Natural killer cell (primary cell): ENCODE data around the gene IREB2. TPM values are rescaled to one million over a fixed set of nuclear protein-coding genes. Genes with fewer than 3 reads are reported as not detected.
"Not testable (repeated sequence)": the region's sequence is repeated elsewhere in the genome, so short reads cannot be mapped to it uniquely, and the experiment has no call there.

Experiments
- ATAC-seq, 3 donors: fragments of 150-1000 bp in 2 of 3; fragments of 200-7000 bp in 1 of 3; cut with Tn5 transposase; 1 replicate in 1 of 3; 2 replicates in 2 of 3; pipeline ENCODE4 v1.10.0; 2021; ENCODE audit warnings: mild to moderate bottlenecking in 2 of 3, moderate library complexity in 2 of 3
- DNase-seq, 2 donors: peaks; one replicate each; pipeline versions ENCODE4 v3.0.0 to v3.0.0-alpha.2; 2013 to 2021; ENCODE audit warnings: mixed read lengths in 1 of 2
- H3K27ac ChIP-seq: one replicate; pipeline ENCODE4 v1.5.1; 2013; ENCODE audit warnings: mild to moderate bottlenecking, low read length
- H3K27me3 ChIP-seq: one replicate; pipeline ENCODE4 v1.6.1; 2013; ENCODE audit warnings: low read length; ENCODE audit not compliant: control insufficient read depth, insufficient read depth
- H3K36me3 ChIP-seq: one replicate; pipeline ENCODE4 v1.6.1; 2013; ENCODE audit warnings: low read length; ENCODE audit not compliant: control insufficient read depth, insufficient read depth
- H3K4me1 ChIP-seq: one replicate; pipeline ENCODE4 v1.6.1; 2013; ENCODE audit warnings: low read length; ENCODE audit not compliant: control insufficient read depth, insufficient read depth
- H3K4me3 ChIP-seq: one replicate; pipeline ENCODE4 v1.5.1; 2013; ENCODE audit warnings: low read length
- H3K9me3 ChIP-seq: one replicate; pipeline ENCODE4 v1.6.1; 2013; ENCODE audit warnings: low read length; ENCODE audit not compliant: control insufficient read depth, insufficient read depth
- H3K27ac Mint-ChIP-seq, 2 donors: one replicate each; pipeline ENCODE4 v1.8.0; 2022; ENCODE audit warnings: mild to moderate bottlenecking in 2 of 2, mixed read lengths in 2 of 2, moderate library complexity in 1 of 2
- H3K27me3 Mint-ChIP-seq, 2 donors: one replicate each; pipeline ENCODE4 v1.8.0; 2022; ENCODE audit warnings: low read depth in 2 of 2, mixed read lengths in 2 of 2
- H3K36me3 Mint-ChIP-seq: one replicate; pipeline ENCODE4 v1.8.0; 2022; ENCODE audit warnings: mixed read lengths
- H3K4me1 Mint-ChIP-seq, 2 donors: one replicate each; pipeline ENCODE4 v1.8.0; 2022; ENCODE audit warnings: mixed read lengths in 2 of 2
- H3K4me3 Mint-ChIP-seq: one replicate; pipeline ENCODE4 v1.8.0; 2022; ENCODE audit warnings: mild to moderate bottlenecking, moderate library complexity, mixed read lengths
- H3K9me3 Mint-ChIP-seq, 2 donors: one replicate each; pipeline ENCODE4 v1.8.0; 2022; ENCODE audit warnings: mixed read lengths in 2 of 2
- CTCF ChIP-seq: fragments of 200-600 bp; IDR thresholded peaks from one replicate; pipeline ENCODE4 v1.8.0; 2022; ENCODE audit warnings: antibody characterized with exemption
- WGBS: methylation state at CpG from one replicate; pipeline ENCODE4 v1.1.7; 2013; ENCODE audit warnings: missing lambda C conversion rate; ENCODE audit not compliant: insufficient coverage; 5-methylcytosine and 5-hydroxymethylcytosine counted together
- intact Hi-C: fragments of 100-400 bp; cut with micrococcal nuclease; formaldehyde crosslinking; loops from one replicate; pipeline ENCODE4 v1.14.2; 2022
- total RNA-seq, 4 donors: library from RNA; stranded (reverse); fragments of 120-200 nt in 1 of 4; gene quantifications; one replicate each; pipeline versions ENCODE4 v1.2.3 to v1.2.4, GENCODE V29; 2013 to 2022

Gene IREB2
- total RNA-seq, 3 donors from 2014 or later (not counting 1 experiment from before 2014, with no cell fraction given): 84.9 to 121 (median 99.0) TPM

GRCh38 chr15:78509726-78510312 is 71.8 kb downstream of the IREB2 start:
- H3K9me3 ChIP-seq: no peaks in the 10 kb centered on the region
- no peak overlapping the region for H3K27ac Mint-ChIP-seq
- no peak overlapping the region for H3K27ac ChIP-seq
- H3K4me1 Mint-ChIP-seq: peaks cover 15 to 22% of the 10 kb centered on the region in 2 donors
- no peaks in the 10 kb centered on the region for H3K36me3 ChIP-seq
- ATAC-seq (no peak), DNase-seq (peak in 1 of 2 donors; percentile 28)
- no peaks in the 10 kb centered on the region for H3K36me3 Mint-ChIP-seq
- WGBS: 75% methylated on average over 6 of the region's 6 CpGs
- no peak overlapping the region for H3K4me3 ChIP-seq
- H3K4me3 Mint-ChIP-seq: no peak overlapping the region
- intact Hi-C loops: no loop called here
- peaks cover 11 to 21% of the 10 kb centered on the region in 2 donors for H3K27me3 Mint-ChIP-seq
- peaks cover 14% of the 10 kb centered on the region for H3K4me1 ChIP-seq
- H3K27me3 ChIP-seq: peaks cover 3% of the 10 kb centered on the region
- no peaks in the 10 kb centered on the region for H3K9me3 Mint-ChIP-seq
- TF ChIP-seq CTCF: no peak

- intact Hi-C loops, DNase-seq, H3K36me3 ChIP-seq, ATAC-seq, H3K27ac Mint-ChIP-seq, H3K27me3 ChIP-seq, H3K4me3 Mint-ChIP-seq, H3K9me3 ChIP-seq, H3K4me3 ChIP-seq, H3K9me3 Mint-ChIP-seq, H3K27ac ChIP-seq, H3K4me1 ChIP-seq, H3K27me3 Mint-ChIP-seq, H3K4me1 Mint-ChIP-seq, H3K36me3 Mint-ChIP-seq: not testable (repeated sequence)
- 83% methylated on average over 1 of the region's 3 CpGs for WGBS
Observed at GRCh38 chr15:78520035-78520434, 82.0 kb downstream of the IREB2 start.

- Mint-ChIP-seq H3K4me3 (no peak overlapping the region), H3K36me3 (no peaks in the 10 kb centered on the region), H3K27ac (no peak overlapping the region), H3K9me3 (no peaks in the 10 kb centered on the region), H3K4me1 (no peaks in the 10 kb centered on the region), H3K27me3 (peaks cover 0 to 5% of the 10 kb centered on the region in 2 donors)
- no peaks in the 10 kb centered on the region for H3K27me3 ChIP-seq
- WGBS: 85% methylated on average over 5 of the region's 5 CpGs
- no peak for TF ChIP-seq CTCF
- no peaks in the 10 kb centered on the region for H3K36me3 ChIP-seq
- DNase-seq: no peak
- no peak for ATAC-seq
- H3K9me3 ChIP-seq: no peaks in the 10 kb centered on the region
- no peaks in the 10 kb centered on the region for H3K4me1 ChIP-seq
- H3K4me3 ChIP-seq: no peak overlapping the region
- intact Hi-C loops: no loop called here
- no peak overlapping the region for H3K27ac ChIP-seq
Observed at GRCh38 chr15:78524230-78524629, 86.2 kb downstream of the IREB2 start.

- H3K36me3 ChIP-seq: no peaks in the 10 kb centered on the region
- H3K4me3 ChIP-seq: no peak overlapping the region
- no peak overlapping the region for H3K27ac ChIP-seq
- no peak for DNase-seq
- WGBS: 80% methylated on average over 4 of the region's 5 CpGs
- no peak overlapping the region for H3K27ac Mint-ChIP-seq
- intact Hi-C loops: no loop called here
- no peak for ATAC-seq
- peaks cover 0 to 5% of the 10 kb centered on the region in 2 donors for H3K27me3 Mint-ChIP-seq
- no peaks in the 10 kb centered on the region for H3K9me3 ChIP-seq
- H3K36me3 Mint-ChIP-seq: no peaks in the 10 kb centered on the region
- H3K27me3 ChIP-seq: no peaks in the 10 kb centered on the region
- H3K4me3 Mint-ChIP-seq: no peak overlapping the region
- TF ChIP-seq CTCF: no peak
- no peaks in the 10 kb centered on the region for H3K4me1 Mint-ChIP-seq
- H3K9me3 Mint-ChIP-seq: no peaks in the 10 kb centered on the region
- H3K4me1 ChIP-seq: no peaks in the 10 kb centered on the region
Observed at GRCh38 chr15:78527325-78527724, 89.3 kb downstream of the IREB2 start.
